ENCODE results near the gene B4GALT3. TPM values are rescaled to one million over a fixed set of nuclear protein-coding genes. Genes with fewer than 3 reads are reported as not detected.

The B4GALT3 gene
- total and polyA plus RNA-seq, 2 of the 8 experiments (the other 6 are each of a cell fraction or from before 2014, with no cell fraction given) = 42.3 to 43.0 TPM

DNA sequence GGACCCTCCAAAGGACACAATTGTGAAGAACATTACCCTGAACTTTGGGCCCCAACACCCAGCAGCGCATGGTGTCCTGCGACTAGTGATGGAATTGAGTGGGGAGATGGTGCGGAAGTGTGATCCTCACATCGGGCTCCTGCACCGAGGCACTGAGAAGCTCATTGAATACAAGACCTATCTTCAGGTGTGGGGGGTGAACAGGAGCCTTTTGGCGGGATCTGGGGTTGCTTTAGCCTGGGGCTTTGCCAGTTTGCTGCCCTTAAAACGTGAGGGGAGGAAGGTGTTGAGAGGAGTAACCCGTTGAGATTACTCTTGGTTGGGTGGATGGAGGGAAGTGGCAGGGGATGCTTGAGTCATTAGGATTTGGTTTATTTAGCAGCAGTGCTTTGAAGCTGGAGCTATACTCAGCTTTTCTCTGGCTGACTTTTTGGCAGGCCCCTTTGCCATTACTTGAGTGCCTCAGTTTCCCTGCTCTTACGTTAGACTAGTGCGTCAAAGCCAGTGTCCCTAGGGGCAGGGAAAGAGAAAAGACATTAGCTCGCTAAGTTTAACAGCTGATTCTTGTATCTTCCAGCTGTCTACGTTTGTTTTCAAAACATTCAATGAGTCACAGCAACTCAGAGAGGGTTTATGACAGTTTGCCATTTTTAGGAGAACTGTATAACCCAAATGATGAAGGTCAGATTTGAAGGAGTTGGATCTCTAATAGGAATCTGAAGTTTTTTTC is 29.3 kb upstream of the B4GALT3 start:
- no peak for FAIRE-seq
- 95% methylated on average over 12 of the region's 12 CpGs; no CpG with 5 or more reads in 1 of the 2 experiments for WGBS, 2 experiments (ENCODE audit: extremely low coverage in 1 of 2, insufficient coverage in 1 of 2, insufficient read length in 1 of 2, insufficient replicate concordance in 2 of 2, low coverage in 1 of 2, low lambda C conversion rate in 2 of 2, missing lambda C conversion rate in 1 of 2)

More for the DNA sequence above, 29.3 kb upstream of the B4GALT3 start:
- H4K8ac ChIP-seq (ENCODE audit: extremely low read depth, insufficient read depth, low read length) = no peak overlapping the region
- H3K36me3 ChIP-seq (ENCODE audit: control insufficient read depth in 2 of 4, insufficient read depth in 4 of 4, low read length in 3 of 4) = peaks cover 23 to 60% (median 38%) of the 10 kb centered on the region in 4 experiments
- no peak overlapping the region for H2BK12ac ChIP-seq (ENCODE audit: low read depth, low read length)
- no peak overlapping the region for H3K4me3 ChIP-seq (ENCODE audit: extremely low read depth in 1 of 4, insufficient read depth in 2 of 4, low read depth in 3 of 4, low read length in 4 of 4)
- H3K27me3 ChIP-seq (replicated peaks in 1 of 4; ENCODE audit: control insufficient read depth in 3 of 4, extremely low read depth in 1 of 4, insufficient read depth in 3 of 4, low read length in 3 of 4) = no peaks in the 10 kb centered on the region
- H3K4me1 ChIP-seq (replicated peaks in 1 of 4; ENCODE audit: control insufficient read depth in 3 of 4, insufficient read depth in 4 of 4, low read length in 3 of 4) = peaks cover under 1 to 8% (median 5%) of the 10 kb centered on the region in 4 experiments; a peak in 6 of 7 replicates
- no peak overlapping the region for H3K56ac ChIP-seq (replicated peaks; ENCODE audit: insufficient read length, low read depth, low read length)
- no peak overlapping the region for H3K14ac ChIP-seq (ENCODE audit: insufficient read length)
- CTCF ChIA-PET (ENCODE audit: partially characterized antibody) = interaction anchor here (1.3 to 17.6 kb wide), 9 partner anchors 10 to 176 kb away, joined by 3 to 427 read pairs (median 6); partner anchors contain the start of genes APOA2, FCER1G and TOMM40L
- peaks cover 2% of the 10 kb centered on the region; the same call in 1 of the 2 replicates for H3K79me1 ChIP-seq (ENCODE audit: low read depth, low read length)
- H2AK5ac ChIP-seq (ENCODE audit: low read depth, low read length) = no peak overlapping the region
- no peak overlapping the region for H2AFZ ChIP-seq (ENCODE audit: low read length)
- no peak overlapping the region for H3K18ac ChIP-seq (ENCODE audit: extremely low read depth, low read length)
- peaks cover 1 to 7% of the 10 kb centered on the region in 2 experiments for H4K20me1 ChIP-seq (replicated peaks in 1 of 2; ENCODE audit: control insufficient read depth in 1 of 2, insufficient read depth in 2 of 2, low read length in 2 of 2)
- no peak for DNase-seq (ENCODE audit: low read depth in 1 of 2, low spot score in 2 of 2)
- H3K9ac ChIP-seq (replicated peaks in 1 of 4; ENCODE audit: extremely low read depth in 1 of 4, low read depth in 3 of 4, low read length in 3 of 4) = no peak overlapping the region
- no peak for TF ChIP-seq BCL11A (IDR thresholded peaks at IDR 0.05; ENCODE audit: low read depth in 2 of 2, low read length in 2 of 2)
- TF ChIP-seq KDM5A (IDR thresholded peaks at IDR 0.05; ENCODE audit: low read length) = no peak
- no peak for TF ChIP-seq SUZ12 (IDR thresholded peaks at IDR 0.05; ENCODE audit: low read length)
- TF ChIP-seq RBBP5 (IDR thresholded peaks at IDR 0.05; ENCODE audit: borderline replicate concordance, low read depth, low read length) = no peak
- TF ChIP-seq TEAD4 (IDR thresholded peaks at IDR 0.05; ENCODE audit: low read depth, low read length) = no peak
- TF ChIP-seq, protein P1, sequence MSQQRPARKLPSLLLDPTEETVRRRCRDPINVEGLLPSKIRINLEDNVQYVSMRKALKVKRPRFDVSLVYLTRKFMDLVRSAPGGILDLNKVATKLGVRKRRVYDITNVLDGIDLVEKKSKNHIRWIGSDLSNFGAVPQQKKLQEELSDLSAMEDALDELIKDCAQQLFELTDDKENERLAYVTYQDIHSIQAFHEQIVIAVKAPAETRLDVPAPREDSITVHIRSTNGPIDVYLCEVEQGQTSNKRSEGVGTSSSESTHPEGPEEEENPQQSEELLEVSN (IDR thresholded peaks at IDR 0.05) = no peak
- TF ChIP-seq YY1 (IDR thresholded peaks at IDR 0.05; ENCODE audit: low read depth, low read length) = no peak
- TF ChIP-seq RAD21 (IDR thresholded peaks at IDR 0.05 in 1 of 2, conservative IDR thresholded peaks at IDR 0.05 in 1 of 2; ENCODE audit: low read depth in 2 of 2, low read length in 2 of 2) = no peak
- H3K4ac ChIP-seq (replicated peaks; ENCODE audit: insufficient read length, low read depth, low read length) = no peak overlapping the region
- POLR2A ChIA-PET (ENCODE audit: partially characterized antibody) = interaction anchor here (1.2 to 1.6 kb wide), 3 partner anchors 8 to 108 kb away, joined by 3 to 4 read pairs (median 4); partner anchors contain the start of gene SDHC
- no peak overlapping the region for H2BK120ac ChIP-seq (replicated peaks; ENCODE audit: low read depth, low read length)
- H4K5ac ChIP-seq (ENCODE audit: insufficient read length, low read depth, low read length) = no peak overlapping the region
- H2BK15ac ChIP-seq (ENCODE audit: low read length) = no peak overlapping the region
- no peaks in the 10 kb centered on the region for H3K9me3 ChIP-seq (ENCODE audit: insufficient read depth in 2 of 2, low read depth in 1 of 2, low read length in 1 of 2)
- H3K23me2 ChIP-seq (ENCODE audit: low read depth, low read length) = peaks cover 3% of the 10 kb centered on the region
- H3K23ac ChIP-seq (ENCODE audit: insufficient read length) = no peak overlapping the region
- H2BK5ac ChIP-seq (ENCODE audit: low read depth, low read length) = no peak overlapping the region
- H3K79me2 ChIP-seq (ENCODE audit: control insufficient read depth in 1 of 2, insufficient read depth in 2 of 2, low read length in 2 of 2) = peaks cover 0 to 9% of the 10 kb centered on the region in 2 experiments; a peak in 2 of 4 replicates
- no peak overlapping the region for H4K91ac ChIP-seq (replicated peaks; ENCODE audit: insufficient read length, low read length)
- no peak overlapping the region for H2BK20ac ChIP-seq (ENCODE audit: low read length)
- H3K4me2 ChIP-seq (ENCODE audit: insufficient read depth in 1 of 2, low read depth in 2 of 2, low read length in 2 of 2) = no peak overlapping the region
- H3K27ac ChIP-seq (ENCODE audit: low read depth, low read length) = no peak overlapping the region

Data from H1 (cell line).